Liver (tissue), 3 donors: ENCODE measurements around the gene ZBP1.

Experiments
- CTCF ChIP-seq: fragments of 150-350 bp; IDR thresholded peaks from 2 replicates; pipeline ENCODE4 v1.5.1; 2017; ENCODE audit warnings: improper control_type of control experiment, low read depth, low read length; ENCODE audit not compliant: missing input control
- EGR1 ChIP-seq, 2 donors: IDR thresholded peaks; 2 replicates each; pipeline ENCODE4 v1.6.1; 2016 to 2018; ENCODE audit warnings: antibody characterized with exemption in 2 of 2, low read depth in 2 of 2
- GABPA ChIP-seq, 2 donors: IDR thresholded peaks in 1 of 2; conservative IDR thresholded peaks in 1 of 2; 2 replicates each; pipeline ENCODE4 v1.6.1; 2016; ENCODE audit warnings: antibody characterized with exemption in 2 of 2, mild to moderate bottlenecking in 1 of 2, moderate library complexity in 1 of 2
- MAX ChIP-seq: IDR thresholded peaks from 2 replicates; pipeline ENCODE4 v1.6.1; 2016; ENCODE audit warnings: antibody characterized with exemption
- REST ChIP-seq: IDR thresholded peaks from 2 replicates; pipeline ENCODE4 v1.6.1; 2016; ENCODE audit warnings: antibody characterized with exemption, mild to moderate bottlenecking
- TAF1 ChIP-seq: conservative IDR thresholded peaks from 2 replicates; pipeline ENCODE4 v1.6.1; 2016; ENCODE audit warnings: antibody characterized with exemption, mild to moderate bottlenecking
- donor health status: healthy.
- donor health status: healthy.

GRCh38 chr20:57650266-57650665, 30.0 kb upstream of the ZBP1 start:
- TF ChIP-seq CTCF = no peak
- no peak for TF ChIP-seq EGR1 (IDR thresholded peaks at IDR 0.05; ENCODE audit: low read depth in 2 of 2)
- no peak for TF ChIP-seq MAX
- TF ChIP-seq REST = no peak
- TF ChIP-seq GABPA (IDR thresholded peaks at IDR 0.05 in 1 of 2, conservative IDR thresholded peaks at IDR 0.05 in 1 of 2) = no peak
- no peak for TF ChIP-seq TAF1
